OCI-LY7 (cell line): Measurements from ENCODE around the gene C14orf132. TPM values are rescaled to one million over a fixed set of nuclear protein-coding genes. Genes with fewer than 3 reads are reported as not detected.
A peak's percentile ranks its signal among the peaks of the same experiment; 100 is the strongest.

Experiments
- Bru-seq: library from RNA; stranded (reverse); fragments of 400-500 nt; gene quantifications from one replicate; lab custom pipeline; 2021; lab: Mats Ljungman, UMichigan
- BruChase-seq, 2 experiments: library from RNA; stranded (reverse); fragments of 400-500 nt; gene quantifications; one replicate each; lab custom pipeline; 2021; lab: Mats Ljungman, UMichigan
- BruUV-seq: library from RNA; stranded (reverse); fragments of 400-500 nt; replicated peaks from 2 replicates; lab custom pipeline; 2021; lab: Mats Ljungman, UMichigan
- CTCF ChIA-PET: fragments of 300-600 bp; sonication (Branson Sonifier 250); formaldehyde crosslinking; loops from one replicate; lab custom pipeline; 2022; ENCODE audit warnings: antibody characterized with exemption; ENCODE audit not compliant: unreplicated experiment; lab: Charles Lee
- POLR2A ChIA-PET: fragments of 300-600 bp; sonication (Branson Sonifier 250); formaldehyde crosslinking; loops from one replicate; lab custom pipeline; 2022; ENCODE audit warnings: antibody characterized with exemption; lab: Charles Lee
- DNase-seq: peaks from one replicate; pipeline ENCODE4 v3.0.0-alpha.2; 2015; ENCODE audit warnings: low spot score
- H2AFZ ChIP-seq: fragments of 200-600 bp; sonication (generic), shearing (Covaris generic); 2 replicates; pipeline ENCODE4 v1.6.1; 2014; ENCODE audit warnings: mild to moderate bottlenecking, antibody characterized with exemption, low read length, moderate library complexity
- H3K27ac ChIP-seq: fragments of 200-600 bp; sonication (generic); 2 replicates; pipeline ENCODE4 v1.5.1; 2014; ENCODE audit warnings: mixed run types, low read depth, mild to moderate bottlenecking, moderate library complexity, low read length, inconsistent platforms; ENCODE audit not compliant: poor library complexity, severe bottlenecking
- H3K36me3 ChIP-seq: fragments of 200-600 bp; sonication (generic); 2 replicates; pipeline ENCODE4 v1.6.1; 2014; ENCODE audit warnings: mild to moderate bottlenecking, antibody characterized with exemption, low read length, moderate library complexity, mixed read lengths; ENCODE audit not compliant: insufficient read depth
- H3K4me1 ChIP-seq: fragments of 200-600 bp; sonication (generic); 2 replicates; pipeline ENCODE4 v1.5.1; 2014; ENCODE audit warnings: mild to moderate bottlenecking, low read length; ENCODE audit not compliant: insufficient read depth, poor library complexity, severe bottlenecking
- H3K4me2 ChIP-seq: fragments of 200-600 bp; sonication (generic); 2 replicates; pipeline ENCODE4 v1.6.1; 2014; ENCODE audit warnings: mild to moderate bottlenecking, low read length
- H3K4me3 ChIP-seq: fragments of 200-600 bp; sonication (generic); 2 replicates; pipeline ENCODE4 v1.5.1; 2014; ENCODE audit warnings: mild to moderate bottlenecking, low read depth, low read length; ENCODE audit not compliant: poor library complexity, severe bottlenecking
- H3K79me2 ChIP-seq: fragments of 200-600 bp; sonication (generic); 2 replicates; pipeline ENCODE4 v1.6.1; 2016; ENCODE audit warnings: low read depth, mild to moderate bottlenecking, low read length, moderate library complexity, mixed read lengths; ENCODE audit not compliant: insufficient read depth
- H3K9me2 ChIP-seq: fragments of 200-600 bp; sonication (generic); 2 replicates; pipeline ENCODE4 v1.6.1; 2016; ENCODE audit warnings: mild to moderate bottlenecking, low read length, mixed read lengths; ENCODE audit not compliant: insufficient read depth
- H3K9me3 ChIP-seq: fragments of 200-600 bp; sonication (generic); 2 replicates; pipeline ENCODE4 v1.6.1; 2014; ENCODE audit warnings: mild to moderate bottlenecking, mixed run types, low read length, mixed read lengths
- H4K20me1 ChIP-seq: fragments of 200-600 bp; sonication (generic); 2 replicates; pipeline ENCODE4 v1.6.1; 2014; ENCODE audit warnings: mild to moderate bottlenecking, antibody characterized with exemption, low read length, moderate library complexity, mixed read lengths; ENCODE audit not compliant: insufficient read depth
- CTCF ChIP-seq: fragments of 200-600 bp; sonication (generic); conservative IDR thresholded peaks from 2 replicates; pipeline ENCODE4 v1.5.1; 2014; ENCODE audit warnings: mild to moderate bottlenecking, antibody characterized with exemption, low read length, moderate library complexity, mixed read lengths
- EZH2phosphoT487 ChIP-seq: fragments of 200-600 bp; sonication (generic); IDR thresholded peaks from 2 replicates; pipeline ENCODE4 v1.6.1; 2018; ENCODE audit warnings: low read depth, borderline replicate concordance, mild to moderate bottlenecking, mixed run types, antibody characterized with exemption, low read length, moderate library complexity, mixed read lengths
- intact Hi-C: fragments of 100-400 bp; cut with micrococcal nuclease; formaldehyde crosslinking; loops from one replicate; pipeline ENCODE4 v1.10.0; 2022; ENCODE audit not compliant: unreplicated experiment
- long read RNA-seq: library from polyadenylated mRNA; stranded (forward); transcript quantifications from one replicate; pipeline ENCODE4 v2.0.0, GENCODE V29; 2022
- total RNA-seq, 2 experiments: library from RNA; depleted of rRNA in 1 of 2; stranded (reverse); fragments of >200 nt in 1 of 2; shearing (Covaris generic) in 1 of 2; gene quantifications; 2 replicates each; pipeline ENCODE4 v1.2.3, GENCODE V29; 2014 to 2022

Gene C14orf132
- total RNA-seq (2014; rRNA removed; shearing (Covaris generic)) = 0.03 TPM in 1 of 2 replicates, not detected in the other
- total RNA-seq (2022) = 0.20 and 0.27 TPM in 2 replicates
- Bru-seq, nascent RNA = percentile 16 among the genes with signal in this experiment
- percentile 12 among the genes with signal in this experiment for BruChase-seq, experiment 1, labeled RNA remaining after a 6-hour chase
- BruChase-seq, experiment 2, labeled RNA remaining after a 2-hour chase = percentile 17 among the genes with signal in this experiment
- long read RNA-seq, full-length matches to known transcripts = 1 of 1 reads
- long read RNA-seq, partial matches to known transcripts = 0 of 1 reads
- long read RNA-seq, other reads (novel, unspliced or antisense) = 0 of 1 reads

GRCh38 chr14:96038920-96039632 lies at the start of gene C14orf132:
C14orf132 (plus strand) TSS chr14:96039362; CDS start chr14:96039501, 139 bp downstream.
- intact Hi-C loops = no loop called here
- Histone ChIP-seq H2AFZ (no peak within 1 kb of the TSS), H3K4me3 (no peak within 1 kb of the TSS), H3K9me2 (no peaks in the 10 kb centered on the region), H3K27ac (no peak within 1 kb of the TSS), H3K79me2 (no peaks in the 10 kb centered on the region), H3K36me3 (no peaks in the 10 kb centered on the region), H4K20me1 (no peaks in the 10 kb centered on the region), H3K9me3 (no peaks in the 10 kb centered on the region), H3K4me1 (no peaks in the 10 kb centered on the region), H3K4me2 (no peak within 1 kb of the TSS; the same call in 1 of the 2 replicates)
- CTCF ChIA-PET = no interaction called here
- no peak for DNase-seq
- TF ChIP-seq EZH2phosphoT487 = no peak
- TF ChIP-seq CTCF = no peak
- POLR2A ChIA-PET = interaction anchor here (0.6 kb wide), 2 partner anchors 271 to 1075 kb away, joined by 3 read pairs; no protein-coding TSS in a partner anchor
- BruUV-seq = no TSS peak

GRCh38 chr14:95993768-95994592 lies 45.2 kb upstream of the C14orf132 start:
- DNase-seq = peak; percentile 80
- CTCF ChIA-PET = interaction anchor here (0.7 to 1.2 kb wide), 2 partner anchors 429 to 434 kb away, joined by 3 to 6 read pairs; no protein-coding TSS in a partner anchor
- no peak overlapping the region for H3K4me2 ChIP-seq
- no TSS peak for BruUV-seq
- TF ChIP-seq EZH2phosphoT487 = no peak
- TF ChIP-seq CTCF = peak; percentile 97
- H3K4me1 ChIP-seq = no peaks in the 10 kb centered on the region
- no peak overlapping the region for H2AFZ ChIP-seq
- POLR2A ChIA-PET = no interaction called here
- H3K79me2 ChIP-seq = no peaks in the 10 kb centered on the region
- intact Hi-C loops = loop anchor here (1.0 to 5.0 kb wide), 6 partner anchors 105 to 567 kb away; no protein-coding TSS in a partner anchor
- H3K9me3 ChIP-seq = peaks cover 5% of the 10 kb centered on the region; the same call in 1 of the 2 replicates
- H3K4me3 ChIP-seq = no peak overlapping the region
- H3K36me3 ChIP-seq = no peaks in the 10 kb centered on the region
- no peak overlapping the region for H3K27ac ChIP-seq
- no peaks in the 10 kb centered on the region for H4K20me1 ChIP-seq
- no peaks in the 10 kb centered on the region for H3K9me2 ChIP-seq
